Mononuclear cell (primary cell): ENCODE data around the gene TNS1. TPM values are rescaled to one million over a fixed set of nuclear protein-coding genes. Genes with fewer than 3 reads are reported as not detected.

Source experiments
- total RNA-seq: library from RNA; depleted of rRNA; stranded (reverse); fragments of >200 nt; gene quantifications from one replicate; pipeline ENCODE4 v1.2.3, GENCODE V29; 2012

Gene TNS1
- total RNA-seq, 1 donor: 3.5 TPM

Other genes starting within 250 kb of the TNS1 start
- gene RUFY4, start 66.3 kb upstream of the TNS1 start, total RNA-seq: 1.0 TPM
- gene CXCR2, start 123.0 kb upstream of the TNS1 start, total RNA-seq: 0.73 TPM
- gene CXCR1, start 164.0 kb upstream of the TNS1 start, total RNA-seq: 0.10 TPM
- gene ARPC2, start 214.2 kb upstream of the TNS1 start, total RNA-seq: 551 TPM